DOHH2 (cell line): ENCODE results near the gene EPHA2.

Experiments used
- EZH2phosphoT487 ChIP-seq: fragments of 200-600 bp; sonication (generic); IDR thresholded peaks from 2 replicates; pipeline ENCODE4 v1.6.1; 2017; ENCODE audit warnings: borderline replicate concordance, mild to moderate bottlenecking, antibody characterized with exemption, low read length, moderate library complexity, mixed read lengths
- TF ChIP-seq, protein P1 (sequence below): fragments of 200-600 bp; sonication (generic); IDR thresholded peaks from one replicate; pipeline ENCODE4 v1.5.1; 2014; ENCODE audit warnings: antibody characterized with exemption, mild to moderate bottlenecking, low read depth, low read length; ENCODE audit not compliant: poor library complexity, severe bottlenecking

DNA sequence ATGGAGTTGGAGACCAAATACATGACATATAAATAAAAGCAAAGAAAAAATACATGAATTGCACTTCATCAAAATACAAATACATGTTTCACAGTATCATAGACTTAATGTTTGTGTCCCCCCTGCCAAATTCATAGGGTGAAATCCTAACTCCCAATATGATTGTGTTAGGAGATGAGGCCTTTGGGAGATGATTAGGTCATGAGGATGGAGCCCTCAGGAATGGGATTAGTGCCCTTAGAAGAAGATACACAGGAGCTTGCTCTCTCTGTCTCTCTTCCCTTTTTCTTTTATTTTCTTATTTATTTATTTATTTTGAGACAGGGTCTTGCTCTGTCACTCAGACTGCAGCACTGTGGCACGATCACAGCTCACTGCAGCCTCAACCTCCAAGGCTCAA is 56.5 kb downstream of the EPHA2 start:
- TF ChIP-seq EZH2phosphoT487: no peak
- TF ChIP-seq, protein P1, sequence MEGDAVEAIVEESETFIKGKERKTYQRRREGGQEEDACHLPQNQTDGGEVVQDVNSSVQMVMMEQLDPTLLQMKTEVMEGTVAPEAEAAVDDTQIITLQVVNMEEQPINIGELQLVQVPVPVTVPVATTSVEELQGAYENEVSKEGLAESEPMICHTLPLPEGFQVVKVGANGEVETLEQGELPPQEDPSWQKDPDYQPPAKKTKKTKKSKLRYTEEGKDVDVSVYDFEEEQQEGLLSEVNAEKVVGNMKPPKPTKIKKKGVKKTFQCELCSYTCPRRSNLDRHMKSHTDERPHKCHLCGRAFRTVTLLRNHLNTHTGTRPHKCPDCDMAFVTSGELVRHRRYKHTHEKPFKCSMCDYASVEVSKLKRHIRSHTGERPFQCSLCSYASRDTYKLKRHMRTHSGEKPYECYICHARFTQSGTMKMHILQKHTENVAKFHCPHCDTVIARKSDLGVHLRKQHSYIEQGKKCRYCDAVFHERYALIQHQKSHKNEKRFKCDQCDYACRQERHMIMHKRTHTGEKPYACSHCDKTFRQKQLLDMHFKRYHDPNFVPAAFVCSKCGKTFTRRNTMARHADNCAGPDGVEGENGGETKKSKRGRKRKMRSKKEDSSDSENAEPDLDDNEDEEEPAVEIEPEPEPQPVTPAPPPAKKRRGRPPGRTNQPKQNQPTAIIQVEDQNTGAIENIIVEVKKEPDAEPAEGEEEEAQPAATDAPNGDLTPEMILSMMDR: no peak
